Measurements from ENCODE around the gene GLIS1.

GLIS1 gene

DNA sequence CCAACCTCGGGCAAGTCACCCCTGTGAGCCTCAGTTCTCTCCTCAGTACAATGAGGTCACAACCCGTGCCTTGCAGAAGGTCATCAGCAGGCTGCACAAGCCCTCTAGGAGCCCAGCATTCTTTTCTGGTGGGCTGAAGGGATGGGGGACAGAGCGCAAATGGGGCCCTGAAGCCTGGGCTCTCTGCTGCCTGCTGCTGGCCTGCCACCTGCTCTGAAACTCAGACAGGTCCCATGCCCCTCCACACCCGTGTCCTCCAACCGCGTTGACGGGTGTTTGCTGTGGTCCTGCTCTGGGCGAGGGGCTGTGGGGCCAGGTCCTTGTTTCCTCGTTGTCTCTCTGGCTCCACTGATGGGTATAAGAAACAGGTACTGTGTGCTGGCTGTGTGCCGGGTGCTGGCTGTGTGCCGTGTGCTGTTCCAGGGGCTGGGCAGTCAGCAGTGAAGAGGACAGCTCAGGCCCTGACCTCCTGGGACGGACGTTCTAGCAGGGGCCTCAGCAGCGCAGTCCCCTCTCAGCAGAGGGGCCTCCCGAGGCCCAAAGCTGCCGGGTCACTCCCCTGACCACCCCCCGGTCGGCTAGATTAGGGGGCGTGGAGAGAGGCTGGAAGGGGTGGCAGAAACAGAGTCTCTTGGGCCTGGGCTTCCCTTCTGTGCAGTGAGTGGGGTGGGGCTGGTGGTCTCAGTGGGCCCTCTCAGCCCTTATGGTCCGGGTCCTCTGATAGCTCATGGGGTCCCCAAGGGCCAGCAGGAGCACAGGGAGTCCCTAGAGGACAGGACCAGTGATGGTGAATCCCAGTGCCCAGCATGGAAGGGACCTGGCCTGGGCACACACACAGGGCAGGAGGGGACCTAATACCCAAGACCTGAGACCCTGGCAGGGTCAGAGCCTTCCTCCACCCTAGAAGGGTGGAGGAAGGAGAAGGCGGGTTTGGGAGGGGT, 237.6 kb downstream of the GLIS1 start:
- no peak overlapping the region for H3K4me3 ChIP-seq (ENCODE audit: insufficient read depth, low read depth, low read length, poor library complexity, severe bottlenecking)
- H3K27ac ChIP-seq (ENCODE audit: insufficient read depth, low read length, poor library complexity, severe bottlenecking) = no peak overlapping the region
- no peaks in the 10 kb centered on the region for H3K27me3 ChIP-seq (replicated peaks; ENCODE audit: control insufficient read depth, insufficient read depth, low read length, poor library complexity, severe bottlenecking)
- DNase-seq = no peak
- no peaks in the 10 kb centered on the region for H3K36me3 ChIP-seq (ENCODE audit: control insufficient read depth, insufficient read depth, low read length)
- no peaks in the 10 kb centered on the region for H3K9me3 ChIP-seq (ENCODE audit: control insufficient read depth, low read length)
- no peaks in the 10 kb centered on the region for H3K4me1 ChIP-seq (ENCODE audit: control insufficient read depth, insufficient read depth, low read length, poor library complexity, severe bottlenecking)

DNA sequence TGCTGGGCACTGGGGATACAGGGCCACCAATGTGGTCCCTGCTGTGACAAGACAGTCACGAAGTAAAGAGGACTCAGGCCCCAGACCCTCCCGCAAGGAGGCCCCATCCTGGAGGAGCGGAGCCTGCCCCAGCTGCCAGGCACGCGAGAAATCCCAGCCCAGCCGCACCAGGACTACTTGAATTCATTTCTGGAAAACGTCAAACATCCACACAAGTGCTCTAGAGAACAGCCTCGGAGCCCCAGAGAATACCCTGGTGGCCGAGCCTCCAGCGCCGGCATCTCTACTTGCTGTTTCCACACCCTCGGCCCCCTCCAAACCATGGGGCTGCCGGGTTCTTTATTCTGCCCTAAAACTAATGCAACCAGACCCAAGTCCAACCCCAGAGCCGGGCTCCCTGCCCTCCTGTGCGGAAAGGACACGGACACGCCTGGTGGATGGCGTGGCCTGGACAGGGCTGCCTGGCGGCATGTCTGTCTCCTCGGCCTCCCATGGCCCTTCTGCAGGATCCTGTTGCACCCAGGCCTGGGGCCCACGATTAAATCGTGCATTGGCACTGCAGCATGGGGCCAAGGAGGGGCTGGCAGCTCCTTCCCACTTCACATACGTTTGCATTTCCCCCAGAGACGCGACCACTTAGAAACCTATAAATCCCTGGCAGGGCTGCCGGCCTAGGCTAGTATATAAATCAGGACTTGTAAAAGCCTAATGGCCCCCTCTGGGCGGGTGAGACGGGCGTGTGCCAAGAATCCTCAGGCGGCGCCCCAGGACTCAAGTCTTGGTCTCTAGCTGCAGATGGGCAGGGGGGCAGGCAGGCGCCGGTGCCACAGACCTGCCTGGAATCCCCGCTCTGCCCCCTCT, 238.5 kb downstream of the GLIS1 start:
- H3K9me3 ChIP-seq (ENCODE audit: control insufficient read depth, low read length) = no peaks in the 10 kb centered on the region
- DNase-seq = no peak
- no peak overlapping the region for H3K27ac ChIP-seq (ENCODE audit: insufficient read depth, low read length, poor library complexity, severe bottlenecking)
- no peaks in the 10 kb centered on the region for H3K27me3 ChIP-seq (replicated peaks; ENCODE audit: control insufficient read depth, insufficient read depth, low read length, poor library complexity, severe bottlenecking)
- no peaks in the 10 kb centered on the region for H3K36me3 ChIP-seq (ENCODE audit: control insufficient read depth, insufficient read depth, low read length)
- H3K4me1 ChIP-seq (ENCODE audit: control insufficient read depth, insufficient read depth, low read length, poor library complexity, severe bottlenecking) = no peaks in the 10 kb centered on the region
- H3K4me3 ChIP-seq (ENCODE audit: insufficient read depth, low read depth, low read length, poor library complexity, severe bottlenecking) = no peak overlapping the region

- H3K4me3 ChIP-seq (ENCODE audit: insufficient read depth, low read depth, low read length, poor library complexity, severe bottlenecking) = no peak overlapping the region
- H3K27ac ChIP-seq (ENCODE audit: insufficient read depth, low read length, poor library complexity, severe bottlenecking) = no peak overlapping the region
- H3K4me1 ChIP-seq (ENCODE audit: control insufficient read depth, insufficient read depth, low read length, poor library complexity, severe bottlenecking) = no peaks in the 10 kb centered on the region
- H3K36me3 ChIP-seq (ENCODE audit: control insufficient read depth, insufficient read depth, low read length) = no peaks in the 10 kb centered on the region
- DNase-seq = no peak
- no peaks in the 10 kb centered on the region for H3K27me3 ChIP-seq (replicated peaks; ENCODE audit: control insufficient read depth, insufficient read depth, low read length, poor library complexity, severe bottlenecking)
- no peaks in the 10 kb centered on the region for H3K9me3 ChIP-seq (ENCODE audit: control insufficient read depth, low read length)
Observed at GRCh38 chr1:53499257-53500203, 239.4 kb downstream of the GLIS1 start.

GRCh38 chr1:53498555-53499131, 240.3 kb downstream of the GLIS1 start:
- H3K27me3 ChIP-seq (replicated peaks; ENCODE audit: control insufficient read depth, insufficient read depth, low read length, poor library complexity, severe bottlenecking) = no peaks in the 10 kb centered on the region

GRCh38 chr1:53495633-53496345, 243.2 kb downstream of the GLIS1 start:
- no peak overlapping the region for H3K27ac ChIP-seq (ENCODE audit: insufficient read depth, low read length, poor library complexity, severe bottlenecking)
- no peaks in the 10 kb centered on the region for H3K27me3 ChIP-seq (replicated peaks; ENCODE audit: control insufficient read depth, insufficient read depth, low read length, poor library complexity, severe bottlenecking)
- no peak for DNase-seq
- H3K4me1 ChIP-seq (ENCODE audit: control insufficient read depth, insufficient read depth, low read length, poor library complexity, severe bottlenecking) = no peaks in the 10 kb centered on the region
- H3K4me3 ChIP-seq (ENCODE audit: insufficient read depth, low read depth, low read length, poor library complexity, severe bottlenecking) = no peak overlapping the region
- no peaks in the 10 kb centered on the region for H3K9me3 ChIP-seq (ENCODE audit: control insufficient read depth, low read length)
- H3K36me3 ChIP-seq (ENCODE audit: control insufficient read depth, insufficient read depth, low read length) = no peaks in the 10 kb centered on the region

More at GRCh38 chr1:53498555-53499131, 240.3 kb downstream of the GLIS1 start:
- no peak overlapping the region for H3K4me3 ChIP-seq (ENCODE audit: insufficient read depth, low read depth, low read length, poor library complexity, severe bottlenecking)
- no peak overlapping the region for H3K27ac ChIP-seq (ENCODE audit: insufficient read depth, low read length, poor library complexity, severe bottlenecking)
- H3K36me3 ChIP-seq (ENCODE audit: control insufficient read depth, insufficient read depth, low read length) = no peaks in the 10 kb centered on the region
- no peaks in the 10 kb centered on the region for H3K4me1 ChIP-seq (ENCODE audit: control insufficient read depth, insufficient read depth, low read length, poor library complexity, severe bottlenecking)
- no peak for DNase-seq
- no peaks in the 10 kb centered on the region for H3K9me3 ChIP-seq (ENCODE audit: control insufficient read depth, low read length)

- Histone ChIP-seq H3K4me1 (ENCODE audit: control insufficient read depth, insufficient read depth, low read length, poor library complexity, severe bottlenecking) (no peaks in the 10 kb centered on the region), H3K27ac (ENCODE audit: insufficient read depth, low read length, poor library complexity, severe bottlenecking) (no peak overlapping the region), H3K4me3 (ENCODE audit: insufficient read depth, low read depth, low read length, poor library complexity, severe bottlenecking) (no peak overlapping the region), H3K36me3 (ENCODE audit: control insufficient read depth, insufficient read depth, low read length) (no peaks in the 10 kb centered on the region), H3K27me3 (replicated peaks; ENCODE audit: control insufficient read depth, insufficient read depth, low read length, poor library complexity, severe bottlenecking) (no peaks in the 10 kb centered on the region), H3K9me3 (ENCODE audit: control insufficient read depth, low read length) (no peaks in the 10 kb centered on the region)
- DNase-seq = no peak
Observed at GRCh38 chr1:53490351-53490750, 248.6 kb downstream of the GLIS1 start.

- Histone ChIP-seq H3K27ac (ENCODE audit: insufficient read depth, low read length, poor library complexity, severe bottlenecking) (no peak overlapping the region), H3K4me3 (ENCODE audit: insufficient read depth, low read depth, low read length, poor library complexity, severe bottlenecking) (no peak overlapping the region), H3K9me3 (ENCODE audit: control insufficient read depth, low read length) (no peaks in the 10 kb centered on the region), H3K4me1 (ENCODE audit: control insufficient read depth, insufficient read depth, low read length, poor library complexity, severe bottlenecking) (no peaks in the 10 kb centered on the region), H3K27me3 (replicated peaks; ENCODE audit: control insufficient read depth, insufficient read depth, low read length, poor library complexity, severe bottlenecking) (no peaks in the 10 kb centered on the region), H3K36me3 (ENCODE audit: control insufficient read depth, insufficient read depth, low read length) (no peaks in the 10 kb centered on the region)
- DNase-seq = no peak
Observed at GRCh38 chr1:53486395-53487026, 252.5 kb downstream of the GLIS1 start.

DNA sequence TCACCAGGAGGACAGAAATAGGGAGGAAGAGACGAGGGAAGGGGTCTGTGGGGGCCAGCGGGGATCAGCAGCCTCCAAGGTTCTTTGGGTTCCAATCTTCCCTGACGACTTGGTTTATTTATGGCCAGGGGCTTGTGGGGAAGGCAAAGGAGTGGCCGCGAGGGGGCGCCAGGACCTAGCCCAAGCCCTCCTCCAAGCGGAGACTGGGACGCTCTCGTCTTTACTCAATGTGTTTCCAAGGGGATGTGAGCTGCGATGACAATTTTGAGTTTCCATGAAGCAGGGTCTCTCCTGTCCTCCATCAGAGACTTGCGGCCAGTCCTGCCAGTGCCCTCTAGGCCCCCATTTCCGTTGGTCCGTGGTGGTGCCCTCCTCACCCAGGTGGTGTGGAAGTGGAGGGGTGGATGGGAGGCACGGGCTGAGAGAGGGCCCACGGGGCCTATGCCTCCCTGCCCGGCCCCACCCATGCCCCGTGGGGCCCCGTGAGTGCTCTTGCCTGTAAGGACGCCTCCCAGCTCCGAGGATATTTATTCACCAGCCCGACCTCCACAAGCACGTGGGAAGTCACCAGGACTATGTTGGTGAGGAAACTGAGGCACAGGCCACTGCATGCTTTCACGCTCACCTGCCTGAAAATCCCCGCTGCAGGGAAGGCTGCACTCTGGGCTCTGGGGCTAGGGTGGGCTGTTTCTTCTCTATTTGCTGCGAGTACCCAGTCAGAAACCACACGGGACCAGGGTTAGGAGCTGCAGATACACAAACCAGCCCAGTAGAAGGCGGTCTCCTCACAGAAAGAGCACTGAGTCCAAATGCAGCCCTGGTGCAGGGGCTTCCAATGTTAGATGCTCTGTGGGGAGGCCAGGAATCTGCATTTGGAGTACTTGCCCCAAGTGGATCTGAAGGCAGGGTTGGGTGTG, 253.2 kb downstream of the GLIS1 start:
- H3K36me3 ChIP-seq (ENCODE audit: control insufficient read depth, insufficient read depth, low read length) = no peaks in the 10 kb centered on the region
- H3K27ac ChIP-seq (ENCODE audit: insufficient read depth, low read length, poor library complexity, severe bottlenecking) = no peak overlapping the region
- H3K4me1 ChIP-seq (ENCODE audit: control insufficient read depth, insufficient read depth, low read length, poor library complexity, severe bottlenecking) = no peaks in the 10 kb centered on the region
- H3K27me3 ChIP-seq (replicated peaks; ENCODE audit: control insufficient read depth, insufficient read depth, low read length, poor library complexity, severe bottlenecking) = no peaks in the 10 kb centered on the region
- no peaks in the 10 kb centered on the region for H3K9me3 ChIP-seq (ENCODE audit: control insufficient read depth, low read length)
- DNase-seq = peak in 2 of 3 donors; percentile 24 to 25
- no peak overlapping the region for H3K4me3 ChIP-seq (ENCODE audit: insufficient read depth, low read depth, low read length, poor library complexity, severe bottlenecking)

All from effector memory CD4-positive, alpha-beta T cell (primary cell).